ENCODE measurements around the gene PRRG3. TPM values are rescaled to one million over a fixed set of nuclear protein-coding genes. Genes with fewer than 3 reads are reported as not detected.

PRRG3 gene
- total RNA-seq, 1 experiment from 2014 or later = not detected

- no peak for DNase-seq (ENCODE audit: low spot score)
Observed at GRCh38 chrX:151743651-151744470, 48.6 kb downstream of the PRRG3 start.

- DNase-seq (ENCODE audit: low spot score) = no peak
Observed at GRCh38 chrX:151745651-151746050, 50.4 kb downstream of the PRRG3 start.

- DNase-seq (ENCODE audit: low spot score) = no peak
Observed at GRCh38 chrX:151746502-151746901, 51.2 kb downstream of the PRRG3 start.

GRCh38 chrX:151750511-151750910 lies 55.3 kb downstream of the PRRG3 start:
- no peak for DNase-seq (ENCODE audit: low spot score)

GRCh38 chrX:151752847-151753246 lies 57.6 kb downstream of the PRRG3 start:
- DNase-seq (ENCODE audit: low spot score) = no peak

- DNase-seq (ENCODE audit: low spot score) = peak; percentile 40
Observed at GRCh38 chrX:151753313-151754046, 58.2 kb downstream of the PRRG3 start.

GRCh38 chrX:151754047-151754429 lies 58.8 kb downstream of the PRRG3 start:
- peak; percentile 35 for DNase-seq (ENCODE audit: low spot score)

GRCh38 chrX:151754641-151755215 lies 59.5 kb downstream of the PRRG3 start:
- DNase-seq (ENCODE audit: low spot score) = no peak

Other genes starting within 250 kb of the PRRG3 start
- gene PASD1, start 131.8 kb upstream of the PRRG3 start, total RNA-seq (2014; rRNA removed; shearing (Covaris generic)) = not detected in 2 replicates
- not detected in 2 replicates for gene FATE1, start 20.6 kb downstream of the PRRG3 start, total RNA-seq (2014; rRNA removed; shearing (Covaris generic))
- gene CNGA2, start 39.3 kb downstream of the PRRG3 start, total RNA-seq (2014; rRNA removed; shearing (Covaris generic)) = not detected in 2 replicates
- not detected in 2 replicates for gene MAGEA4, start 217.4 kb downstream of the PRRG3 start, total RNA-seq (2014; rRNA removed; shearing (Covaris generic))